ENCODE data around the gene PYROXD2.
"Not testable (repeated sequence)": the region's sequence is repeated elsewhere in the genome, so short reads cannot be mapped to it uniquely, and the experiment has no call there.

PYROXD2 gene

DNA sequence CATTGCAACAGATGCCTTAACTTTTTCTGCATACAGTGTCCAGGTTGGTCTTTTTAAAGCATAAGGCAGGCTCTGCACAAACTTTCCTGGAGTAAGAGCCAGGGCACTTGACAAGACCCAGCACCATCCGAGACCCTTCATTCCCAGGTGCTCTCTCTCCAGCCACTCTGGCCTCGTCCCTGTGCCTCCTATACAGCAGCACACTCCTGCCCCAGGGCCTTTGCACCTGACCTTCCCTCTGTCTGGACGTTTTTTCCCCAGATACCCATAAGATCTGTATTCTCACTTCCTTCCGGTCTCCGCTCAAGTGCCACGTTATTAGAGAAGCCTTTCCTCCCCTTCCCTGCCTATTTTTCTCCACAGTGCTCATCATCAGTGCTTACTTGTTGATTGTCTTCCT, 25.6 kb downstream of the PYROXD2 start:
- DNase-seq, result no peak

DNA sequence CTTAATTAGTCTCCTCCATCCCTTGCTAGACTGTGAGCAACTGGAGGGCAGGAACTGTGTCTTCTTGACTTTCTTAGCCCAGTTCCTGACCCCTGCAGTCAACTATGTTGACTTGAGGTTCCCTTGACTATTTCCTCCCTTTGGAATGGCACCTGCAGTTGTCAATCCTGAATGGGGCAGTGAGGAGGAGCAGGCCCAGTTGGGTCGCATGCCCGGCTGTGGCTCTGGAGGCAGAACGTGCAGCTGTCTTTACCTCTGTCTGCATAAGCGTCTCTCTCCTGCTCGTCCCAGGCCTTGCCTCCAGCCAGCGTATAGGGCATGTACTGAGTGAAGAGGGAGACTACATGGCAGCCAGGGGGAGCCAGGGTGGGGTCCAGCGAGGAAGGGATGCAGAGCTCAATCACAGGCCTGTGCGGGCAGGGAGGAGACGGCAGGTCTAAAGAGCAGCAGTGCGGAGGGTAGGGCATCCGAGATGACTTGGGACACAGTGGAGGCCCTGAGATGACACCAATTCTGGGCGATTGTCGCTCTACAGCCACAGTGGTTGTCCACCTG, 26.8 kb downstream of the PYROXD2 start:
- DNase-seq, result no peak

DNA sequence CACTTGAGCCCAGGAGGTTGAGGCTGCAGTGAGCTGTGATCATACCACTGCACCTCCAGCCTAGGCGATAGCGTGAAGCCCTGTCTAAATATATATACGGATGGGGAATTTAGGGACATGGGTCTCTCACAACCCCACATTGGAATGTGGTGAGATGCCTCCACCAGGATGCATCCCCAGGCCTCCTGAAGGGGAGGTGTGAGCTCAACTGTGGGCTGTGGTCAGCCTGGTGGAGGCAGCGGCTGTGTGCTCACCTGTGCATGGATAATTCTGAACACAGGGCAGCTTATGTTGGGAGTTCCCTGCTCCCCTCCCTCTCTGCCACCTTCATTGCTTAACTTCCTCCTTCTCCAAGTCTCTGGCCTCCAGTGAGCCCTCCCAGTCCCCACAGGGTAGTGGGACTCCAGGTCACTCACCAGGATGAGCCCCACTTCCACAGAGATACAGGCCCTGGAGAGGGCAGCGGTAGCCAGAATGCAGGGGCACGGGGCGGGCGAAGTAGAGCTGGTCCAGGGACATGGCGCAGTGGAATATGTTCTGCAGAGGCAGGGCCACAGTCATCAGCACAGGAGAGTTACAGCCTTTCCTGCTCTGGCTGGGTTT, 30.4 kb downstream of the PYROXD2 start:
- no peak for DNase-seq

DNA sequence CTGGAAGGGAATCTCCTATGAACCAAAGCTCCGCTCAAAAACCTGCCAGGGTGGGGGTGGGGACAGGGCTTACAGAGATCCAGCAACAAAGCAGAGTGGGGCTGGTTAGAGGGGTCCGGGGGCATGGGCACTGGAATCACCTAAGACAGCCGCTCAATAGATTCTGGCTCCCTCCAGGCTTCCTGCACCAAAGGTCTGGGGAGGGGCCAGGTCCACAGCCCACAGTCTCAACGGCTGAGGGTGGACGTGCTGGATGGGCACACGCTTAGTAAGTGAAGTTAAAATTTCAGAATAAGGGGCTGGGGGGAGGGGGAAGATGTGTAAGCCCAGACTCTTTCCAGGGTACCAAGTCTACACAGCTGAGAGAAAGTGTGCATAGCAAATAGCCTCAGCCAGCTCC, 31.1 kb downstream of the PYROXD2 start:
- no peak for DNase-seq

DNA sequence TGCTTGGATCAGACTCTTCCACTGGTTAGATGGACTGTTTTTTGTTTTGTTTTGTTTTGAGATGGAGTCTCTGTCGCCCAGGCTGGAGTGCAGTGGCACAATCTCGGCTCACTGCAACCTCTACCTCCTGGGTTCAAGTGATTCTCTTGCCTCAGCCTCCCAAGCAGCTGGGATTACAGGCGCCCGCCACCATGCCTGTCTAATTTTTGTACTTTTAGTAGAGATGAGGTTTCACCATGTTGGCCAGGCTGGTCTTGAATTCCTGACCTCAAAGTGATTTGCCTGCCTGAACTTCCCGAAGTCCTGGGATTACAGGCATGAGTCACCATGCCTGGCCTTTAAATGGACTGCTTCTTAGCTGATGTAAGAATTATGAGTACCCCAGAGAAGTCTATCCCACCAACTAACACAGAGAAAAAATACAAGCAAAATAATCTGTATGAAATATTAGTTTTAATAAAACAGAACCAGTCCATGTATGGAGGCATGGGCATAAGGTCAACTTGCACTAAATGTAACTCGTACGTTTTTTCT, 31.8 kb downstream of the PYROXD2 start:
- DNase-seq, result not testable (repeated sequence)

DNA sequence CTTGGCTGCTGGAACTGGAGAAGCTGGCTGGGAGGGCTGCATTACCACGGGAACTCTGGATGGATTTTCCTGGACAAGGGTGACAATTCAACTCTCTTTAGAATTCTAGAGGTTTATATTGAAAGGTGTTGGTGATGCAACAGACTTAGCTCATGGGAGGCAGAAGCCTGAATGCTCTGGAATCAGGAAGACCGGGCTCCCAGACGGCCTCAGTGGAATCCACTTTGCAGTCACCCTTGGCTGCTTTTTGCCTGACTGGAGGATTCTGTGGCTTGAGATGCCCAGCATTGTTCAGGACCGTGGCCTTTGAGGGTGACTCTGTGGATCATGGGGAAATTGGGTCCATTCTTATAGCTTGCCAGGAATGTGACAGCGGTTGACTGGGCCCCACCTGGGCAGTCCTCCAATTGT, 32.3 kb downstream of the PYROXD2 start:
- no peak for DNase-seq

DNA sequence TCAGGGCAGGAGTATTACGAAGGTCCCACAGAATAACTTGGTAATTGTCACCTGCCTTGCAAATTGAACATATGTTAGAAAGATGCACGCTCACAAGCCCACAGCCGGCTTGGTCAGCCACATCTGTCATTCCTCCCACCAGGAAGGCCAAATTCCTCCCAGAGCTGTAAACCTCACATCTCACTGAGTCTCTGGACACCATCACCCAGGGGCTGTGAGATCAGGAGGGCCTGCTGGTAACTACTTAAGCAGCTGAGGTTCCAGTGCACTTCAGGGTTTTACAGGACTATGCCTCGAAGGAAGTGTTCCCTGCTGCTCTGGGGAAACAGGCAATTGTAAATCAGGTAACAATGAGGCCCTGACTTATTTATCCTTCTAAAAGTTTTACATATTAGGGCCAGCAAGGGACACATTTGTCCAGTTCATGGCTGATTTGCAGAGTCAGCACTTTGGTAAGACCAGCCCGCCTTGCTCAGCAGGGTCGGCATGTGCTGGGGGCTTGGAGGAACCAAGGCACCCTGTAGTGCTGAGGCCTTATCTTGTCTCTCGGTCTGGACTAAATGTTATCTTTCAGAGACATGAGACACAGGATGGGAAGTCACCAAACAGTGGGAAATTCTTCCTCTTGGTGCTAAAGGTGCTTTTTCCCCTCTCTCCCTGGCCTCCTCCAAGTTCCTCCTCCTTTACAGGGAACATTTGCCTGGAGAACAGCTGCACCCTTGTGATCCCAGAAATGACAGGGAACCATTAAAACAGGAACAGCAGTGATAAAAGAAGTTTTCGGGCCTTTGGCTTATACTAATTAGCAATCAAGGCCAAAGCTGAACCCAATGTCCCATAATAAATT, 34.3 kb downstream of the PYROXD2 start:
- no peak for DNase-seq

DNA sequence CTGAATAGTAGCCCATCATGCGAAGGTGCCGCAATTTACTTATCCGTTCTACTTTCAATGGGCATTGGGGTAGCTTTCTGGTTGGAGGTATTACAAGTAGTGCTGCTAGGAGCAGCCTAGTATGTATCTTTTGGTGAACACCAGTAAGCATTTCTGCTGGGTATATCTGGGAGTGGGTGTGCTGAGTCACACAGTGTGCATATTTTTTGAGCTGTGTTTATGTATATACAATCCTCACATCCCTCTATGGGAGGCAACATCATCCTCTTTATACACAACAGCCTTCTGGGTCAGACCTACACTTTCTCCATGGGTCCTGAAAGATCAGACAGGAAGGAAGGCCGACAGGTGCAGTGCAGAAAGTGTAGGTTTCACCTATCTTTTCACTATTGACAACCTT, 36.3 kb downstream of the PYROXD2 start:
- no peak for DNase-seq

DNA sequence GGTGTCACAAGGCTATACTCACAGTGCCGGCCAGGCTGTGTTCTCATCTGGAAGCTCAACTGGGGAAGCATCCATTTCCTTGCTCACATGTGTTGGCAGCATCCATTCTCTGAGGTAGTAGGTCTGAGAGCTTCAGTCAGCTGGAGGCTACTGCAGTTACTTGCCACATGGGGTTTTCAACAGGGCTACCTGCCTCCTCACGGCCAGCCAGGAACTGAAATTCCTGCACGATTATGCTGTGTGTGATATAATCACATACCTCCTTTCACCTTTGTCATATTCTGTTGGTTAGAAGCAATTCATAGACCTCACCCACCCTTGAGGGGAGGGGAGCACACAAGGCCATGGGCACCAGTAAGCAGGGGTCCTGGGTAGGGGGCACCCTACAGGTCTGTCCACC, 37.4 kb downstream of the PYROXD2 start:
- no peak for DNase-seq

DNA sequence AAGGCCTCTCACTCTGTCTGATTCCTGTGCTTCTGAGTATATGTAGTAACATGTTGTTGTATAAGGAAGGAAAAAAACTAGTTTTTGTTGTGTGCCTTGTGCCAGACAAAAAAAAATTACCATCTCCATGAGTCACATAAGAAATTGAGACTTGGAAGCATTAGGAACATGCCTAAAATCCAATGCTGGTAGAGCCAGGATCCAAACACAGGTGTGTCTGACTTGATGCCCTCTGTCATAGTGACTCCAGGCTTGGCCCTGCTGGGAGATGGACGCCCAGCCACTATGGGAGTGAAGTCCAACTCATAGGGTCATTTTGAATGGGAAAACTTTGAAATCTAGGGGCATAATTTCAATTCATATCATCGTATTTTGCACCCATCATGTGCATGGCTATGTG, 38.0 kb downstream of the PYROXD2 start:
- DNase-seq, result no peak

DNA sequence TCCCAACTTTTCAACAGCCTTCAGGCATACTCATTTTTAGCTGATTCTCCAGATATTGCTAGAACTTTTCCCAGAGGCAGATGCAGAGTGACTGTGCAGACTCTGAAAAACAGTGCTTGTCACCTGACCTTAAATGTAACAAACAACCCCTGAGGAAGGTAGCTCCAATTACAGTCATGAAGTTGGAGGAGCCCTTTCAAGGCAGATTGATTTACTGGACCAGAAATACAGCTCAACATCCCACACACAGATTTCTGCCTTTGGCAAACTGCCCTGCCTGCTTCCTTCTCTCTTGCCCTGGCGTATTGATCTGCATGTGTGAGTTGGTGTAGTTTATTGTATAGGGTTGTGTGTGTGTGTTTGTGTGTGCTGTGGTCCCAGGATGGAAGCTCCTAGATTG, 38.5 kb downstream of the PYROXD2 start:
- DNase-seq, result peak; percentile 32

DNA sequence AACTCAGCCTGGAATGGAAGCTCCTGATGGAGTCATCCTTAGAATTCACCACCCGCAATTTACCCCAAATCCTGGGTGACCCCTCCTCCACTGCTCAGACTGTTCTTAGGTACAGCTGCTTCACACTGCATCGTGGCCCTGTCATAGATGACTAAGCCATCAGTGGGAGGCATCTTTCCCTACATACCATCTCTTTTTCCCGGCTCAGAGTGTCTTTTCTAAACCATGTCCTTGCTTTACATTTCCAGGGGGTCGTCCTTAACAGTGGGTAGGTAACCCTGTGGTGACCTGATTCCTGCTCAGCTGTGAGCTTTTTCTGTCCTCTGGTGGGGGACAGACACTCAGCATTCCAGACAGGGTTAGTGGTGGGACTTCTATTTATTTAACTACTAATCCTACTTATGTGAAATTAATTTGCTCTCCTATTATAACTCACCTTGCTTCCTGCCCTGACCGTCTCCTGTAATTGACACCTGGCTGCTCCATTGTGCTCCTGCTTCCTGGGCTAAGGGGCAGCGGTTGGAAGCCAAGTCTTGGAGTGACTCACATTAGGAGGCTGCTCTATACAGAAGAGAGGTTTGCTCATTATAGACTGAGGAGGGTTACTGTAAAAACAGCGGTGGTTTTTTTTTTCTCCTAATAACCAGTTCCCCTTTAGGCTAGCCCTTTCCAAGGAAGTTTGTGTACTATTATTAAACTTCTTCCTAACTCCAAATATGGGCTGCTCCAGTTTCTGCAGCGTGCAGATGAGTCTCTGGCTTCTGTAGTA, 40.6 kb downstream of the PYROXD2 start:
- peak; percentile 42 for DNase-seq

DNA sequence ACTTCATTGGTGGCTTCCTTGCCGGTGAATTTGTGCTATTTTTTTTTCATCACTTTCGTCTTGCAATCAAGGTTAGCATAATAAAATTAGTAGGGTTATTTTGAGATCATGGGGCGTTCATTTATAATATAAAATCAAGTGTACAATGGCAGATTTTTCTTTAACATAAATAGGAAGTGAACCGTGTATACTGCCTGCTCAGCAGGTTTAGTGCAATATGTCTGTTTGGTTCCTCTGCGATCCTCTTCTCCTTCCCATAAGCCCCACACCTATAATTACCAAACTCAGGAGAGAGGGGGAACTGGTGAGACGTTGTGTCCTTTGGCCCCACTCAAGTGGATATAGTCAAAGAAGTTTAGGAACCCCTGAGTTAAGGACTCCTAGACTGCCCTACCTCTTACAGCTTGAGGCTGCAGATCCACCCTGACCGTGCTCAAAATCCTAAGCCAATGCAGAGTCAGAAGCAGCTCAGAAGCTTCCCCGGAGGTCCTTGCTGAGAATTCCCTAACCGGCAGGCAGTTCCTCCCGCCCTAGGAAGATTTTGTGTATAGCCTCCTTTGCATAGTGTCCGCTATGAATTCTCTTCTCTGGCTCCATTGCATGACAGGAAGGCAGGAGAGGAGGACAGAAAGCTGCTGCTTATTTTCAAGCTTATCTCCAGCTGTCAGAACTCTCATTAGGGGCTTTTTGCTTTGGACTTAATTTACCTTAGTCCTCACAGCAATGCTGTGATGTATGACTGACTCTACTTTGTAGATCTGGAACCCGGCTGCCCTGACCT, 41.5 kb downstream of the PYROXD2 start:
- DNase-seq, result no peak

DNA sequence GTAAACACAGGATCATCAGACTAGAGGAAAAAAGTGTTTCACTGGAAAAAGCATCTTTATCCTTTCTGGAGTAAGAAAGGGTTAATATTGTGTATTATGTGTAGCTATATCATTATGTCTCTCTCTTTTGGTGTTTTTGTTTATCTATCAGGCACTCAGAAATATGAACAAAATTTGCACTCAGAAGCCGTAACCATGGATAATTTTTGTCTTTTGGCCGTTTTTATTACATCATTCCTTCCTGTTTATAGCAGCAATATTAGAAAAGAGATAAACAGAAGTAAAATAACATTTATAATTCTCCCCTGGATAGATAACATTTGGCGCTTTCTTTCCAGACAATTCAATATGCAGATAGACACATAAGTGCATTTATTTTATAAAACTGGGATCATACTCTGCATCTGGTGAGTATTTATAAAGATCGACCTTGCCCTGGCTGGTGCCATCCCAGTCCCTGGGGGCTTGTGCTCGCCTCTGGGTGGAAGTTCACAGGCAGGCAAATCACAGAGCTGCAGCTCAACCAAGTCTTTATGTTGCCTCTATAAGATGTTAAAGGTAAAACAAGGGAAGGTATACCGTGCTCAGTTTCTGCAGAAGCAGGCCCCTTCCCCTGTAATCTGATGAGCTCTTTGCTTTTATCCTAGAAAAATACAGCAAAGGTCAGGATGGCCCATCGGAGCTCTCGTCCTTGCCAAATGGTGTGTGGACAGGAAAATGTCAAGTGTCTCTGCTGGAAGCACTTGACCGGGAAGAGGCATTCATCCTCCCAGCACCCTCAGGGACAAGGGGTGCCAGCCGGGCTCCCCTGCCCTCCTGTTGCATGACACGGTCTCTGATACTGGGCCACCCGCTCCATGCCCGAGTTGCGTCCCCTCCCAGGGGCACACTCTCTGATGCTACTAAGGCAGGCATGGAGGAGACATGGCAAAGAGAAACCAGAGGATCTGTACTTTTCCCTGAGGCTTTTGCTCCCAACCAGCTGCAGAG, 43.9 kb downstream of the PYROXD2 start:
- no peak for DNase-seq

DNA sequence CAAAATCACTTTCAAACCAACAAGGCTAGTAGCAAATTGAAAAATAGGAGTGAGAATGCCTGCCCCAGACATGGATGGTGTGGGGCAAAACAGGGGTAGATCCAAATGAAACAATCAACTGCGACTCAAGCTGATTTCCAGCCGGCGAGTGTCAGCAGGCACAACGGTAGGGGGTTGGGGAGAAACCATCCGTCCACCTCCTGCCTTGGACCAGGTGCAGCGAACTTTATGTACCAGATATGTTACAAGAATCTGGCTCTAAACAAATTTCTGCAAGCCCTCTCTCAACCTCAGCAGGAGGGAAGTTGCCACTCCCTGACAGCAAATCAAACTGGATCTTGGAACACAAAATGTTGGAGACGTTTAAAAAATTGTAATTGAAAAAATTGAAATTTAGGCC, 45.2 kb downstream of the PYROXD2 start:
- DNase-seq, result no peak

DNA sequence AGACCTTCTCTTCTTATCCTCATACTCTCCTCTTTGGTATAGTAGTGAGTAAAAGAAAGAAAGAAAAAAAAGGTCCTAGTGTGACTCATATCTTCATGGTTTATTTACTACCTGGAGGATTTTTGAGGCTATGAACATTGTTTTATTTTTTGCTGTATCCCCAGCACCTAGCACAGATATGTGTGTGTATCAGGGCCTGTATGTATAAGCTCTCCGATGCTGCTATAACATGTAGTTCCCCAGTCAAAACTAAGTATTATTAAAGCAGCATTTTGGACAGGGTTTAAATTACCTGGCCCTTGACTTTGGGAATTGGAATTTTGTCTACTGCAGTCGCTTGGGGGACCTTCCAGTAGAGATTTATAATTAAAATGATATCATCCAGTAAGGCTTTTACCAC, 46.3 kb downstream of the PYROXD2 start:
- DNase-seq, result no peak

DNA sequence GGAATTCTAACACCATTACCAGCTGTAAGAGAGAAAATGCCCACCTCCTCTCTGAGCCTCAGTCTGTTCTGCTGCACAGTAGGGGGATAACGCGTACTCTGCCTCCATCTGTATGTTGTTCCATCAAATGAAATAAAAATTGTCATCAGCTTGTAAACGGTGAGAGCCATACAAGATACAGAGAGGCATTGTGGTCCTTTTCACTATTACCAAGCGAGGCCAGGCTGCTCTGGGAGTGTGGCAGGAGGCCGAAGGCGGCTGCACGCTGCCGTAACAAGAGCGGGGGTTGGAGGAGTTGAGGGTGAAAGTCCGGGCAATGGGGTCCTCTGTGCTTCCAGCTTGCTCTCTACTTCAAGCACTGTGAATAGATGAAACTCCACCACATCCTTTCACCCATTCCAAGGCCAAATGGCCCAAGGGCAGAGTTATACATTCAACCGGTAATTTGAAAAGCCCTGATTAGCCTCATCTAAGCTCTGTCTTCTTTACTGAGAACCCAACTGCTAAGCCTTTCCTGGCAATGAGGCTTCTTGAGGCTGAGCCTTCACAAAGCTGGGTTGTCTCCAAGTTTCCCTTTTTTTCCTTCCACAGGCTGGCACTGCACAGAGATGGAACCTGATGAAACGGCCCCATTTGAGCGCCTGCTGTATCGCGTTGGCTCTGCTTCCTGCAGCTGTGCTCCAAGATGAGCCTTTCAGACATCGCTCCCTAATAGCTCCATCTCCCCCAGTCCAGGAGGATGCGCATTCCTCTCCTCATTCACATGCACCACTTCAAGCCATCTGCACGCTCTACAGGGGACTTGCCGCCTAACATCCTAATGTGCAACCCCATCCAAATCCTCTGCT, 47.2 kb downstream of the PYROXD2 start:
- DNase-seq, result no peak

DNA sequence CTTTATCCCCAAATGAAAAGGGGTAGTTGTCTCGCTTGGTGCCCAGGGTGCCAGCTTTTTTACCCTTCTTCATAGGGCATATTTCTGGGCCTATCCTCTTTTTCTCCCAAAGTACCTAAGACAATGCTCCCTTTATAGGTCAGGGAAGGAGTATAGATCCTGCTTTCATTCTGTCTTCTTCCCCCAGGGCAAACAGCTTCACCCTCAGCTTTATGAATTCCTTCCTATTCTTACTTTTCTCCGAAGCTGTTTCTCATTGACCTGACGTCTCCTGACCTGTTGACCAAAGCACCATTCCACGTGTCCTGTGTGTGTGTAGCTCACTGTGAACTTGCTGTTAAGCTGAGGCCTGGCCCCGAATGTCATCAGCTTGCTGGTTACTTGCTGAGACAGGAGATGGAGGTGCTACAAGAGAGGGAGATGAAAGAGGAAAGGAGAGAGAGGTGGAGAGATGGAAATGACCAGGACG, 48.9 kb downstream of the PYROXD2 start:
- DNase-seq, result no peak

DNA sequence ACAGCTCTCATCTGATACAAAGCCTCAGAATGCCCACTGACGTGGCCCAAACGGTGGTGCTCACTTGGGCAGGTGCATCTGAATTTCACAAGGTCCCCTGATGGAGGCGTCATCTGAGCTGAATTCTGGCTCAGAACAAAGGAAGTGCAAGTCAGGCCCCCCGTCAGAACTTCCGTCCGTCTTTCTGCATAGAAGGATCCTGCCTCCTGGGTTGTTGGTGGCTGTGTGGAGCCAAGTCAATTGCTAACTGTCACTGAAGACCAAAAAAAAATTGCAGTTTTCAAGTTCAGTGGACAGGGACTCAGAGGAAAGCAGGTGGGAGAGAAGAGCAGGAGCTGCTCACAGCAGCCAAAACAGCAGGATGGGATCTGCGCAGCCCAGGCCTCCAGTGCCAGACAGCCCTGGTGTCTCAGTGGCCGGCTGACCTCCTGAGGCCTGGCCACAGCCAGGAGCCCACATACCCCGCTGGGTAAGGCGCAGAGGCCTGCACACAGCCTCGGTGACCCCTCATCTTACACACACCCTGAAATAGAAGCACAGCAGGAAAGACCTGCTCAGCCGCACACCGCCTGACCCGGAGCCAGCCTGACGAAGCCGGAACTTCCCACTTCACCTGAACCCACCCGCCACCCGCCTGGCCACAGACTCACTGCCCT, 49.4 kb downstream of the PYROXD2 start:
- DNase-seq, result no peak

Measured in kidney glomerular epithelial cell (primary cell).